Left cardiac atrium (tissue), 4 donors: Measurements from ENCODE around the gene ELFN1. TPM values are rescaled to one million over a fixed set of nuclear protein-coding genes. Genes with fewer than 3 reads are reported as not detected.

Source experiments
- ATAC-seq, 2 donors: fragments of 200-7000 bp; cut with Tn5 transposase; one replicate each; pipeline ENCODE4 v1.9.1; 2020; ENCODE audit warnings: mild to moderate bottlenecking in 2 of 2, moderate library complexity in 2 of 2
- DNase-seq: peaks from one replicate; pipeline ENCODE4 v3.0.0-alpha.2; 2020
- intact Hi-C, 2 donors: fragments of 100-400 bp; cut with DNase I; formaldehyde crosslinking; loops; one replicate each; pipeline versions ENCODE4 v1.14.1 to v1.15.1; 2022 to 2023
- total RNA-seq, 2 donors: library from RNA; stranded (reverse); fragmentation: NEBNext Ultra II Directional; extraction: Animal tissue kit (Norgen Biotek cat#: 25700); gene quantifications; one replicate each; pipeline ENCODE4 v1.2.1, GENCODE V29; 2021
- donor health status: DM: no; HTN: yes; CAD: no.
- donor health status: DM: no; HTN: yes; CAD: no; lungs with severe emphysema.
- donor health status: DM: yes; HTN: yes; CAD: no.
- donor health status: Dilated cardiomyopathy.

Gene ELFN1
- total RNA-seq, 2 donors from 2014 or later: 6.0 to 9.5 TPM

DNA sequence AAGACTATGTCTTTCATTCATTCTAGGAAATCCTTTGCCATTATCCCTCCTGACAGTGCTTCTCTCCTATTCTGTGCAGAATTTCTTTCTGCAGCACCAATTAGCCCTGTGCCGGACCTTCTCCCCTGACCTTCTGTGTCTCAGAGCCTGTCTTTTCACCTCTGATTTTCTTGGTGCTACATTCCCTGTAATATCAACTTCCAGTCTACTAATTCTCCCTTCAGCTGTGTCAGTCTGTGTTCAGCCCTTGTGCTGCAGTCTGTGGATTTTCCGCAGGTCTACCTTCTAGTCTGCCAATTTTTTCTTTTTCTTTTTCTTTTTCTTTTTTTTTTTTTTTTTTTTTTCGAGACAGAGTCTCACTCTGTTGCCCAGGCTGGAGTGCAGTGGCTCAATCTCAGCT, 115.8 kb downstream of the ELFN1 start:
- ATAC-seq (no peak), DNase-seq (no peak)
- intact Hi-C loops: no loop called here

DNA sequence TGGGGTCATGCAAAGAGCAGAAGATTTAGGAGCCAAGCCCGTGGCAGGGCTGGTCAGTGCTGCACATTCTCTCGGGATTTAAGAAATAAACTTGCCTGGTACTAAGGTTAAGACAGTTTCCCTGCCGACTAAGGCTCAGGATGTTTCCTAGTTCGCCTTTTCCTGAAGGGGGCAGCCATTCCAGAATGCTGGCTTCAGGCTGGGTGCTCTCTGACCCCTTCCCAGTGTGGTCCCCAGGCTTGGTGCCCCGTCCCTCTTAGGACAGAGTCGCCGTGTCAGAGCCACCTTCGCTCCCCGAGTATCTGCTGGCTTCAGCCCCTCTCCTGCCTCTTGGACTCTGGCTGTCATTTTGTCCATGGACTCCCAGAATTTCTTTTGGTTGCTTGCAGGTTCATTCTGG, 117.2 kb downstream of the ELFN1 start:
- ATAC-seq: no peak
- intact Hi-C loops: no loop called here
- no peak for DNase-seq

DNA sequence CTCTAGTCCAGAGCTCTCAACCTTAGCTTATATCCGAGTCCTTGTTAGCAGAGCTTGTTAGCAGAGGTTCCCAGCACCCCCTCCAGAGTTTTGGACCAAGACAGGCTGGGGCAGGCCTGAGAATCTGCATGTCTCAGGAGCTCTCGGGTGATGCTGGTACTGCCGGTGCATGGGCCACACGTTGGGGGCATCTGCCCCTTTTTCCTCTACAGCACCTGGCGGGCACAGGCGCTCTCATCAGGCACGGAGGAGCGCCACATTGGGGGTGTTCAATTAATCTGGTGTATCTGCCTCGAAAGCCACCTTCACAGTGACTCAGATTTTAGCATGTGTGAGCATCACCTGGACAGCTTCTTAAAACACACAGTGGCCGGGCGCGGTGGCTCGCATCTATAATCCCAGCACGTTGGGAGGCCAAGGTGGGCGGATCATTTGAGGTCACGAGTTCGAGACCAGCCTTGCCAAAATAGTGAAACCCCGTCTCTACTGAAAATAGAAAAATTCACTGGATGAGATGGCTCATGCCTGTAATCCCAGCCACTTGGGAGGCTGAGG, 117.7 kb downstream of the ELFN1 start:
- intact Hi-C loops: no loop called here
- DNase-seq: no peak
- no peak for ATAC-seq

DNA sequence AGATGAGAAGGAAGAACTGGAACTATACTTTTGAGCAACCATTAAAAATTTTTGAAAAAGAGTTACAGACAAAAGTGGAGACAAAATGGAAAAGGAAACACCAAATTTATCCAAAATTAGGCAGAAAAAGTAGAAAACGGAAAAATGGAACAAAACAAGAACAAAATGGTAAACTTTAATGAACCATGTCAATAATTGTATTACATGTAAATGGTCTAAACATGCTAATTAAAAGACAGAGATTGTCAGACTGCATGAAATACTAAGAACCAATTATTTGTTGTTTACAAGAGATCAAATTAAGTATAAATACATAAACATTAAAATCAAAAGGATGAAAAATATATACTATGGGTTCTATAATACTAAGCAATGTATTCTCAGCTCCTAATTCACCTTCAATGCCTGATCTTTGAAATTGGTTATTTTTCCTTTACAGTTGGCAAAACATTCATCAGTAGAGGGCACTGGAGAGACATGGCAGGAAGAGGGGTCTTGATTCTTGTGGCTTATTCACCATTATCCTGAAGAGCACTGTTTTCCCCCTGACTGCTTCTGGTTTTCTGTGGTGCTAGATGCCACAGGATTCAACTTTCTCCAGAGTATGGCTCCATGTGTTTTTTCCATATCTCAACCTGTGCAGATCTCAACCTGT, 124.9 kb downstream of the ELFN1 start:
- intact Hi-C loops: no loop called here
- no peak for ATAC-seq

More for the DNA sequence above, 124.9 kb downstream of the ELFN1 start:
- no peak for DNase-seq

Other genes starting within 250 kb of the ELFN1 start
- 10 to 100 TPM in 1 of 2 donors, 1 to 10 TPM in 1; 9.9 to 21.8 TPM for gene MICALL2, start 210.8 kb upstream of the ELFN1 start, total RNA-seq
- gene INTS1, start 165.9 kb upstream of the ELFN1 start, total RNA-seq: 10 to 100 TPM; 26.9 to 42.4 TPM
- gene MAFK, start 139.6 kb upstream of the ELFN1 start, total RNA-seq: 10 to 100 TPM; 43.6 to 73.1 TPM
- under 1 TPM; 0.18 to 0.31 TPM for gene TMEM184A, start 114.1 kb upstream of the ELFN1 start, total RNA-seq
- gene PSMG3, start 100.2 kb upstream of the ELFN1 start, total RNA-seq: 10 to 100 TPM; 14.3 to 15.0 TPM